Measurements from ENCODE around the gene RRP36. TPM values are rescaled to one million over a fixed set of nuclear protein-coding genes. Genes with fewer than 3 reads are reported as not detected.

The RRP36 gene
- total and polyA plus RNA-seq, 7 donors: 31.0 to 70.5 (median 42.7) TPM

GRCh38 chr6:43016176-43016942 is 5.1 kb upstream of the RRP36 start:
- peak in 1 of 2 donors; percentile 69 for DNase-seq
- WGBS, 3 donors: 24 to 46% (median 33%) methylated on average over 7 of the region's 7 CpGs

GRCh38 chr6:43016943-43017334 is 4.5 kb upstream of the RRP36 start:
- TF ChIP-seq CTCF (IDR thresholded peaks at IDR 0.05): no peak
- Histone ChIP-seq H3K4me1 (peaks cover 74% of the 10 kb centered on the region), H3K27me3 (ENCODE audit: insufficient read depth in 3 of 3, low read length in 2 of 3) (no peaks in the 10 kb centered on the region), H3K27ac (peak overlapping the region; percentile 87), H3K4me3 (peak overlapping the region; percentile 77), H3K36me3 (ENCODE audit: insufficient read depth in 1 of 2, low read depth in 1 of 2) (peaks cover 0 to 36% of the 10 kb centered on the region in 2 donors), H3K9me3 (no peaks in the 10 kb centered on the region)
- DNase-seq: peak; percentile 33 to 62
- WGBS, 3 donors: 30 to 46% (median 37%) methylated on average over 12 of the region's 12 CpGs
- ATAC-seq: peak in 2 of 4 donors; percentile 3 to 9
- intact Hi-C loops (cut with DNase I): loop anchor here (2.0 to 5.0 kb wide), 2 partner anchors 35 to 36 kb away; partner anchors contain the start of gene CUL7 (in 2 of the 2)

More at GRCh38 chr6:43016176-43016942, 5.1 kb upstream of the RRP36 start:
- no peak for TF ChIP-seq CTCF (IDR thresholded peaks at IDR 0.05)
- peak; percentile 15 to 61 (median 40) for ATAC-seq
- Histone ChIP-seq H3K4me3 (peak overlapping the region; percentile 77), H3K4me1 (peaks cover 74% of the 10 kb centered on the region), H3K36me3 (ENCODE audit: insufficient read depth in 1 of 2, low read depth in 1 of 2) (peaks cover under 1 to 42% of the 10 kb centered on the region in 2 donors), H3K9me3 (no peaks in the 10 kb centered on the region), H3K27ac (peak overlapping the region; percentile 87), H3K27me3 (ENCODE audit: insufficient read depth in 3 of 3, low read length in 2 of 3) (no peaks in the 10 kb centered on the region)
- intact Hi-C loops (cut with DNase I): loop anchor here (2.0 to 5.0 kb wide), 2 partner anchors 36 kb away; partner anchors contain the start of gene CUL7 (in 2 of the 2)

- H3K4me1 ChIP-seq: peaks cover 84% of the 10 kb centered on the region
- peaks cover 0 to 32% of the 10 kb centered on the region in 2 donors for H3K36me3 ChIP-seq (ENCODE audit: insufficient read depth in 1 of 2, low read depth in 1 of 2)
These were observed 2.3 kb upstream of the RRP36 start for GRCh38 chr6:43019152-43019551.

GRCh38 chr6:43020052-43020705 is 1.2 kb upstream of the RRP36 start:
- H3K36me3 ChIP-seq (ENCODE audit: insufficient read depth in 1 of 2, low read depth in 1 of 2): peaks cover 3 to 43% of the 10 kb centered on the region in 2 donors
- peaks cover 84% of the 10 kb centered on the region for H3K4me1 ChIP-seq
- no peaks in the 10 kb centered on the region for H3K9me3 ChIP-seq
- 89 to 98% (median 93%) methylated on average over 3 of the region's 3 CpGs for WGBS, 3 donors
- DNase-seq: no peak
- intact Hi-C loops (cut with DNase I): no loop called here
- H3K4me3 ChIP-seq: no peak overlapping the region
- peak overlapping the region; percentile 95 for H3K27ac ChIP-seq
- no peaks in the 10 kb centered on the region for H3K27me3 ChIP-seq (ENCODE audit: insufficient read depth in 3 of 3, low read length in 2 of 3)
- no peak for ATAC-seq
- no peak for TF ChIP-seq CTCF (IDR thresholded peaks at IDR 0.05)

More at GRCh38 chr6:43019152-43019551, 2.3 kb upstream of the RRP36 start:
- WGBS, 3 donors: 28 to 42% (median 32%) methylated on average over 2 of the region's 2 CpGs
- Histone ChIP-seq H3K27ac (peak overlapping the region; percentile 95), H3K4me3 (no peak overlapping the region), H3K27me3 (ENCODE audit: insufficient read depth in 3 of 3, low read length in 2 of 3) (no peaks in the 10 kb centered on the region), H3K9me3 (no peaks in the 10 kb centered on the region)
- DNase-seq (no peak), ATAC-seq (no peak)
- no peak for TF ChIP-seq CTCF (IDR thresholded peaks at IDR 0.05)
- intact Hi-C loops (cut with DNase I): loop anchor here in 1 of 2 donors (5.0 kb wide), 1 partner anchor 33 kb away; the partner anchor contains the start of gene CUL7
